ENCODE measurements around the gene HOXA6. TPM values are rescaled to one million over a fixed set of nuclear protein-coding genes. Genes with fewer than 3 reads are reported as not detected.

HOXA6 gene
- total and polyA plus RNA-seq, 10 of the 15 experiments (the other 5 are each of a cell fraction or from before 2014, with no cell fraction given), result 0.08 TPM; not detected in 9

GRCh38 chr7:27095897-27096767 is 51.4 kb downstream of the HOXA6 start, which contains the start of gene HOXA1 (continued):
- 0 out of 2 replicates have a peak, but pooled peaks have one; percentile 10 for TF ChIP-seq CREM (IDR thresholded peaks at IDR 0.05; ENCODE audit: low read depth)
- TF ChIP-seq SPI1 (IDR thresholded peaks at IDR 0.05; ENCODE audit: borderline replicate concordance, insufficient read depth, low read depth, low read length), result peak; percentile 89
- 0 out of 2 replicates have a peak, but pooled peaks have one; percentile 13 for TF ChIP-seq NBN (IDR thresholded peaks at IDR 0.05)
- TF ChIP-seq NFYA (IDR thresholded peaks at IDR 0.05; ENCODE audit: borderline replicate concordance, low read depth, low read length), result no peak
- TF ChIP-seq RAD51 (IDR thresholded peaks at IDR 0.05), result peak; percentile 73; the same call in 1 of the 2 replicates
- peak; percentile 47; the same call in 1 of the 2 replicates for TF ChIP-seq ATF3 (IDR thresholded peaks at IDR 0.05; ENCODE audit: borderline replicate concordance, extremely low read depth, low read depth, low read length)
- TF ChIP-seq USF2 (IDR thresholded peaks at IDR 0.05; ENCODE audit: borderline replicate concordance, low read depth, low read length), result peak; percentile 85
- no peak for TF ChIP-seq PML (IDR thresholded peaks at IDR 0.05; ENCODE audit: low read length)
- TF ChIP-seq BCL11A (IDR thresholded peaks at IDR 0.05; ENCODE audit: low read depth, low read length), result 0 out of 2 replicates have a peak, but pooled peaks have one; percentile 45
- TF ChIP-seq USF1 (IDR thresholded peaks at IDR 0.05; ENCODE audit: borderline replicate concordance, extremely low read length, insufficient read depth, low read depth, low read length), result peak; percentile 91
- TF ChIP-seq JUNB (IDR thresholded peaks at IDR 0.05), result peak; percentile 37

MicroRNAs encoded within 50 kb of the gene (microRNA counts, 767-probe panel; counts per million panel counts)
- 977 counts per million, percentile 26 among the panel's probes with 10 or more counts for microRNA hsa-miR-196b-5p

Small RNA genes lying within 50 kb of the gene (microRNA-seq; reads per million reads assigned to microRNA genes)
- 0.75 reads per million for gene MIR196B

Small RNA genes lying within 50 kb of the gene (small RNA-seq; reads per million reads assigned to genes)
- gene AC004080.5, result not detected
- not detected for gene RF01977
- not detected for gene RF02140
- gene RF02141, result not detected

Other genes with a start within 250 kb of the HOXA6 start
Only the 7 nearest of the 11 such genes appear.
- not detected in 2 replicates for gene HOXA4, start 17.0 kb downstream of the HOXA6 start, total RNA-seq (2014; rRNA removed)
- gene HOXA4, start 17.0 kb downstream of the HOXA6 start, total RNA-seq (2014; rRNA removed; fragmentation: Illumina TruSeq; extraction: Trizol), result not detected in 2 replicates
- gene HOXA4, start 17.0 kb downstream of the HOXA6 start, total RNA-seq (2021), result not detected in 2 replicates
- gene HOXA4, start 17.0 kb downstream of the HOXA6 start, polyA plus RNA-seq (2011; rRNA removed), result 0.07 and 0.26 TPM in 2 replicates
- not detected in 2 replicates for gene HOXA4, start 17.0 kb downstream of the HOXA6 start, polyA plus RNA-seq (2014; fragmentation: Illumina TruSeq; extraction: Trizol)
- gene HOXA4, start 17.0 kb downstream of the HOXA6 start, polyA plus RNA-seq (2014; fragmentation: Nextera tagmentation; extraction: Ambion mirVana), result not detected
- not detected in 2 replicates for gene HOXA4, start 17.0 kb downstream of the HOXA6 start, polyA plus RNA-seq (2014; rRNA removed)
- not detected for gene HOXA4, start 17.0 kb downstream of the HOXA6 start, polyA plus RNA-seq (2016; fragmentation: Nextera tagmentation; extraction: Ambion mirVana)
- not detected in 2 replicates for gene HOXA5, start 4.1 kb downstream of the HOXA6 start, total RNA-seq (2014; rRNA removed)
- not detected in 2 replicates for gene HOXA5, start 4.1 kb downstream of the HOXA6 start, total RNA-seq (2014; rRNA removed; fragmentation: Illumina TruSeq; extraction: Trizol)
- gene HOXA5, start 4.1 kb downstream of the HOXA6 start, total RNA-seq (2021), result 0.13 TPM in 1 of 2 replicates, not detected in the other
- 0.05 and 0.29 TPM in 2 replicates for gene HOXA5, start 4.1 kb downstream of the HOXA6 start, polyA plus RNA-seq (2011; rRNA removed)
- not detected in 2 replicates for gene HOXA5, start 4.1 kb downstream of the HOXA6 start, polyA plus RNA-seq (2014; fragmentation: Illumina TruSeq; extraction: Trizol)
- gene HOXA5, start 4.1 kb downstream of the HOXA6 start, polyA plus RNA-seq (2014; fragmentation: Nextera tagmentation; extraction: Ambion mirVana), result not detected
- not detected in 2 replicates for gene HOXA5, start 4.1 kb downstream of the HOXA6 start, polyA plus RNA-seq (2014; rRNA removed)
- not detected for gene HOXA5, start 4.1 kb downstream of the HOXA6 start, polyA plus RNA-seq (2016; fragmentation: Nextera tagmentation; extraction: Ambion mirVana)
- not detected in 2 replicates for gene HOXA3, start 4.8 kb upstream of the HOXA6 start, total RNA-seq (2014; rRNA removed)
- gene HOXA3, start 4.8 kb upstream of the HOXA6 start, total RNA-seq (2014; rRNA removed; fragmentation: Illumina TruSeq; extraction: Trizol), result not detected in 2 replicates
- gene HOXA3, start 4.8 kb upstream of the HOXA6 start, total RNA-seq (2021), result 0.08 TPM in 1 of 2 replicates, not detected in the other
- gene HOXA3, start 4.8 kb upstream of the HOXA6 start, polyA plus RNA-seq (2011; rRNA removed), result 0.05 and 0.13 TPM in 2 replicates
- not detected in 2 replicates for gene HOXA3, start 4.8 kb upstream of the HOXA6 start, polyA plus RNA-seq (2014; fragmentation: Illumina TruSeq; extraction: Trizol)
- not detected for gene HOXA3, start 4.8 kb upstream of the HOXA6 start, polyA plus RNA-seq (2014; fragmentation: Nextera tagmentation; extraction: Ambion mirVana)
- gene HOXA3, start 4.8 kb upstream of the HOXA6 start, polyA plus RNA-seq (2014; rRNA removed), result not detected in 2 replicates
- not detected for gene HOXA3, start 4.8 kb upstream of the HOXA6 start, polyA plus RNA-seq (2016; fragmentation: Nextera tagmentation; extraction: Ambion mirVana)
- gene HOXA7, start 8.9 kb upstream of the HOXA6 start, total RNA-seq (2014; rRNA removed), result not detected in 2 replicates
- not detected in 2 replicates for gene HOXA7, start 8.9 kb upstream of the HOXA6 start, total RNA-seq (2014; rRNA removed; fragmentation: Illumina TruSeq; extraction: Trizol)
- gene HOXA7, start 8.9 kb upstream of the HOXA6 start, total RNA-seq (2021), result not detected in 2 replicates
- not detected in 2 replicates for gene HOXA7, start 8.9 kb upstream of the HOXA6 start, polyA plus RNA-seq (2011; rRNA removed)
- not detected in 2 replicates for gene HOXA7, start 8.9 kb upstream of the HOXA6 start, polyA plus RNA-seq (2014; fragmentation: Illumina TruSeq; extraction: Trizol)
- gene HOXA7, start 8.9 kb upstream of the HOXA6 start, polyA plus RNA-seq (2014; fragmentation: Nextera tagmentation; extraction: Ambion mirVana), result not detected
- not detected in 2 replicates for gene HOXA7, start 8.9 kb upstream of the HOXA6 start, polyA plus RNA-seq (2014; rRNA removed)
- not detected for gene HOXA7, start 8.9 kb upstream of the HOXA6 start, polyA plus RNA-seq (2016; fragmentation: Nextera tagmentation; extraction: Ambion mirVana)
- gene HOXA9, start 17.8 kb upstream of the HOXA6 start, total RNA-seq (2014; rRNA removed), result not detected in 2 replicates
- gene HOXA9, start 17.8 kb upstream of the HOXA6 start, total RNA-seq (2014; rRNA removed; fragmentation: Illumina TruSeq; extraction: Trizol), result not detected in 2 replicates
- not detected in 2 replicates for gene HOXA9, start 17.8 kb upstream of the HOXA6 start, total RNA-seq (2021)
- not detected in 2 replicates for gene HOXA9, start 17.8 kb upstream of the HOXA6 start, polyA plus RNA-seq (2011; rRNA removed)
- gene HOXA9, start 17.8 kb upstream of the HOXA6 start, polyA plus RNA-seq (2014; fragmentation: Illumina TruSeq; extraction: Trizol), result not detected in 2 replicates
- gene HOXA9, start 17.8 kb upstream of the HOXA6 start, polyA plus RNA-seq (2014; fragmentation: Nextera tagmentation; extraction: Ambion mirVana), result not detected
- not detected in 2 replicates for gene HOXA9, start 17.8 kb upstream of the HOXA6 start, polyA plus RNA-seq (2014; rRNA removed)
- not detected for gene HOXA9, start 17.8 kb upstream of the HOXA6 start, polyA plus RNA-seq (2016; fragmentation: Nextera tagmentation; extraction: Ambion mirVana)
- gene HOXA10, start 26.5 kb upstream of the HOXA6 start, total RNA-seq (2014; rRNA removed), result not detected in 2 replicates
- not detected in 2 replicates for gene HOXA10, start 26.5 kb upstream of the HOXA6 start, total RNA-seq (2014; rRNA removed; fragmentation: Illumina TruSeq; extraction: Trizol)
- not detected in 2 replicates for gene HOXA10, start 26.5 kb upstream of the HOXA6 start, total RNA-seq (2021)
- gene HOXA10, start 26.5 kb upstream of the HOXA6 start, polyA plus RNA-seq (2011; rRNA removed), result not detected in 2 replicates
- gene HOXA10, start 26.5 kb upstream of the HOXA6 start, polyA plus RNA-seq (2014; fragmentation: Illumina TruSeq; extraction: Trizol), result not detected in 2 replicates
- gene HOXA10, start 26.5 kb upstream of the HOXA6 start, polyA plus RNA-seq (2014; fragmentation: Nextera tagmentation; extraction: Ambion mirVana), result not detected
- not detected in 2 replicates for gene HOXA10, start 26.5 kb upstream of the HOXA6 start, polyA plus RNA-seq (2014; rRNA removed)
- gene HOXA10, start 26.5 kb upstream of the HOXA6 start, polyA plus RNA-seq (2016; fragmentation: Nextera tagmentation; extraction: Ambion mirVana), result not detected
- not detected in 2 replicates for gene HOXA11, start 37.5 kb upstream of the HOXA6 start, total RNA-seq (2014; rRNA removed)
- not detected in 2 replicates for gene HOXA11, start 37.5 kb upstream of the HOXA6 start, total RNA-seq (2014; rRNA removed; fragmentation: Illumina TruSeq; extraction: Trizol)
- gene HOXA11, start 37.5 kb upstream of the HOXA6 start, total RNA-seq (2021), result not detected in 2 replicates
- not detected in 2 replicates for gene HOXA11, start 37.5 kb upstream of the HOXA6 start, polyA plus RNA-seq (2011; rRNA removed)
- gene HOXA11, start 37.5 kb upstream of the HOXA6 start, polyA plus RNA-seq (2014; fragmentation: Illumina TruSeq; extraction: Trizol), result not detected in 2 replicates
- gene HOXA11, start 37.5 kb upstream of the HOXA6 start, polyA plus RNA-seq (2014; fragmentation: Nextera tagmentation; extraction: Ambion mirVana), result not detected
- not detected in 2 replicates for gene HOXA11, start 37.5 kb upstream of the HOXA6 start, polyA plus RNA-seq (2014; rRNA removed)
- gene HOXA11, start 37.5 kb upstream of the HOXA6 start, polyA plus RNA-seq (2016; fragmentation: Nextera tagmentation; extraction: Ambion mirVana), result not detected

Measured in GM12878 (cell line).